CD4-positive, alpha-beta T cell treated with Interferon gamma for 1 hour (primary cell): ENCODE data around the gene NUP85.
"Not testable (repeated sequence)": the region's sequence is repeated elsewhere in the genome, so short reads cannot be mapped to it uniquely, and the experiment has no call there.

ENCODE experiments used
- DNase-seq: peaks from one replicate; pipeline ENCODE4 v3.0.0-alpha.2; 2020

Gene NUP85

GRCh38 chr17:75205037-75205792 is at the start of gene NUP85:
NUP85 (plus strand) TSS chr17:75205679; CDS start chr17:75205762, 83 bp downstream.
- DNase-seq = peak; percentile 87

- DNase-seq = not testable (repeated sequence)
Observed at GRCh38 chr17:75158480-75158879, 47.0 kb upstream of the NUP85 start.

GRCh38 chr17:75159196-75160031 is 46.1 kb upstream of the NUP85 start:
- DNase-seq = no peak

GRCh38 chr17:75160211-75160610 is 45.3 kb upstream of the NUP85 start:
- no peak for DNase-seq

- DNase-seq = no peak
Observed at GRCh38 chr17:75163074-75163473, 42.4 kb upstream of the NUP85 start.

GRCh38 chr17:75164606-75165005 is 40.9 kb upstream of the NUP85 start:
- DNase-seq = not testable (repeated sequence)

- DNase-seq = no peak
Observed at GRCh38 chr17:75168998-75169397, 36.5 kb upstream of the NUP85 start.

GRCh38 chr17:75173526-75173925 is 32.0 kb upstream of the NUP85 start:
- DNase-seq = no peak

GRCh38 chr17:75174996-75175395 is 30.5 kb upstream of the NUP85 start:
- no peak for DNase-seq

GRCh38 chr17:75176625-75177024 is 28.9 kb upstream of the NUP85 start:
- DNase-seq = no peak

- no peak for DNase-seq
Observed at GRCh38 chr17:75178453-75178852, 27.0 kb upstream of the NUP85 start.

GRCh38 chr17:75181110-75181509 is 24.4 kb upstream of the NUP85 start:
- no peak for DNase-seq

GRCh38 chr17:75181608-75182318 is 23.7 kb upstream of the NUP85 start:
- peak; percentile 31 for DNase-seq

GRCh38 chr17:75182319-75182568 is 23.2 kb upstream of the NUP85 start:
- DNase-seq = no peak

- DNase-seq = peak; percentile 94
Observed at GRCh38 chr17:75182569-75183436, 22.7 kb upstream of the NUP85 start, which contains the start of gene SUMO2. SUMO2 (minus strand) TSS chr17:75182959; CDS start chr17:75182834, 125 bp downstream.

- DNase-seq = no peak
Observed at GRCh38 chr17:75183999-75184884, 21.2 kb upstream of the NUP85 start.

GRCh38 chr17:75188614-75189013 is 16.9 kb upstream of the NUP85 start:
- DNase-seq = no peak

- DNase-seq = no peak
Observed at GRCh38 chr17:75191584-75191983, 13.9 kb upstream of the NUP85 start.

- no peak for DNase-seq
Observed at GRCh38 chr17:75194879-75195278, 10.6 kb upstream of the NUP85 start.

GRCh38 chr17:75199886-75200618 is 5.4 kb upstream of the NUP85 start:
- DNase-seq = no peak

GRCh38 chr17:75205793-75206163 is 299 bp downstream of the NUP85 start:
- DNase-seq = no peak
